GM10248 (cell line): ENCODE results near the gene HSDL1.

ENCODE experiments used
- CTCF ChIA-PET: fragments of 300-600 bp; sonication (Branson Sonifier 250); formaldehyde crosslinking; extraction: SDS; loops from one replicate; lab custom pipeline; 2021; ENCODE audit warnings: antibody characterized with exemption; lab: Yijun Ruan, JAX
- POLR2A ChIA-PET: fragments of 350-650 bp; sonication (Branson Sonifier 250); formaldehyde crosslinking; extraction: SDS; loops from one replicate; lab custom pipeline; 2020; ENCODE audit warnings: antibody characterized with exemption; lab: Yijun Ruan, JAX
- DNase-seq: peaks from one replicate; pipeline ENCODE4 v3.0.0; 2012; ENCODE audit errors: extremely low spot score
- CTCF ChIP-seq: IDR thresholded peaks from 2 replicates; pipeline ENCODE4 v1.5.1; 2012; ENCODE audit warnings: mild to moderate bottlenecking, low read depth; ENCODE audit errors: extremely low read depth, missing control alignments, control extremely low read depth

Gene HSDL1

DNA sequence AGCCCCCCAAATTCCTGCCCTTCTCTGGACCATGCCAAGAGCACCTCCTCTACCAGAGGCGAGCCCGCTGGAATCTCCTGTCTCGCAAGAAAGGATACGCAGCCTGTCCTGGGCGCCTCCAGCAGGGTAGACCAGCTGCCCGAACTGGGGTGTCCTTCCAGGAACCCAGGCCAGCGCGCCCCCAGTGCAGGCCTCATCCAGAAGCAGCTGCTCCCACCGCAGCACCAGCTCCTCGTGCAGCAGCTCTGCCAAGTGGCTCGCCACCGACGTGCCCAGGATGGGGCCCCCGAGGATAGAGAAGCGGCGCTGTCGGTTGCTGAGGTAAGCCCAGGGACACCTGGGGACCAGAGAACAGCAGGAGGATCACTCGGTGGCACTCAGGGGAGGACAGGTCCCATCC, 37.1 kb upstream of the HSDL1 start:
- POLR2A ChIA-PET = no interaction called here
- no peak for DNase-seq
- no peak for TF ChIP-seq CTCF
- CTCF ChIA-PET = interaction anchor here (1.2 kb wide), 1 partner anchor 98 kb away, joined by 4 read pairs; no protein-coding TSS in a partner anchor

- DNase-seq = no peak
- ChIA-PET CTCF (no interaction called here), POLR2A (no interaction called here)
- TF ChIP-seq CTCF = no peak
These were observed 36.4 kb upstream of the HSDL1 start for GRCh38 chr16:84181144-84181915.

GRCh38 chr16:84180519-84181140, 35.7 kb upstream of the HSDL1 start:
- CTCF ChIA-PET = no interaction called here
- POLR2A ChIA-PET = no interaction called here
- TF ChIP-seq CTCF = no peak
- DNase-seq = no peak

DNA sequence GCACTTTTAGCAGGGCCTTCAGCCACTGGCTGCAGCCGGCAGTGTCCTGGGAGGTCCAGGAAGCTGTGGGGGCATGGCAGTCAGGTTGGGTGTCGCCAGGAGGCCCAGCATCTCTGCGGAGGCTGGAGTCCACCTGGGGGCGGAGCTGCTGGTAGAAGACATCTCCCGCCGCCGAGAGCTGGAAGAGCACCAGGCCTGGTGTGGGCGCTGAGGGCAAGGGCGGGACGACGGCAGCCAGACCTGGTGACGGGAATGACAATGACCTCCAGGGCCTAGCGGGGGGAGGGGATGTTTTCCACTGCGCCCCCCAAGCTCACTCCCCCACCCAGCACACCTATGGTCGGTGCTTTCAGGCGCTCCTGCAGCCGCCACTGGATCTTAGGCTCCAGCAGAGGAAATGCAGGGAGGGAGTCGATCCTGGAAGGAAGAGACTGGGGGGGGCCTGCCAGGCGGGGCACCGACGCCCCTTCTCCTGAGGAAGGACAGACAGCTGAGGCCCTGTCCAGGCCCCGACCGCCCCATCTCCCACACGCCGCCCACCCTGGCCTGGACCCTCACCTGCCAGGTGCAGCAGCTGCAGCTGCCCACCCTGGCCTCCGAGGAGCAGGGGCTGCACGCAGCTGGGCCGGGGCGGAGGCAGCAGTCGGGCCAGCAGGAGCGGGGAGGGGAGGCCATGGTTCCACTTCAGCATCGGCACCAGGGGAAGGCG, 34.8 kb upstream of the HSDL1 start:
- ChIA-PET POLR2A (no interaction called here), CTCF (interaction anchor here (1.1 kb wide), 1 partner anchor 29 kb away, joined by 3 read pairs; no protein-coding TSS in a partner anchor)
- no peak for TF ChIP-seq CTCF
- DNase-seq = no peak

- ChIA-PET CTCF (interaction anchor here (1.1 to 4.0 kb wide), 4 partner anchors 8 to 94 kb away, joined by 3 to 39 read pairs (median 8); partner anchors contain the start of gene TAF1C), POLR2A (no interaction called here)
- DNase-seq = no peak
- no peak for TF ChIP-seq CTCF
These were observed 34.1 kb upstream of the HSDL1 start for GRCh38 chr16:84178892-84179611.
